C4-2B (cell line): ENCODE data around the gene TEX12.
"Not testable (repeated sequence)": the region's sequence is repeated elsewhere in the genome, so short reads cannot be mapped to it uniquely, and the experiment has no call there.

Experiments used
- H3K27ac ChIP-seq: fragments of 450-650 bp; 2 replicates; pipeline ENCODE4 v1.5.1; 2017
- CTCF ChIP-seq: fragments of 450-650 bp; conservative IDR thresholded peaks from 2 replicates; pipeline ENCODE4 v1.5.1; 2017; ENCODE audit warnings: mild to moderate bottlenecking
- ZFX ChIP-seq: fragments of 450-650 bp; IDR thresholded peaks from 2 replicates; pipeline ENCODE4 v1.6.1; 2017

Gene TEX12

GRCh38 chr11:112178428-112178827, 11.3 kb downstream of the TEX12 start:
- no peak overlapping the region for H3K27ac ChIP-seq
- no peak for TF ChIP-seq CTCF
- no peak for TF ChIP-seq ZFX

GRCh38 chr11:112178936-112179335, 11.8 kb downstream of the TEX12 start:
- no peak overlapping the region for H3K27ac ChIP-seq
- TF ChIP-seq CTCF (no peak), ZFX (no peak)

GRCh38 chr11:112179601-112180000, 12.4 kb downstream of the TEX12 start:
- TF ChIP-seq CTCF (no peak), ZFX (no peak)
- no peak overlapping the region for H3K27ac ChIP-seq

GRCh38 chr11:112182867-112183266, 15.7 kb downstream of the TEX12 start:
- H3K27ac ChIP-seq: no peak overlapping the region
- TF ChIP-seq CTCF: no peak
- TF ChIP-seq ZFX: no peak

- H3K27ac ChIP-seq: no peak overlapping the region
- TF ChIP-seq ZFX (no peak), CTCF (no peak)
These were observed 18.7 kb downstream of the TEX12 start for GRCh38 chr11:112185883-112186282.

GRCh38 chr11:112186304-112186703, 19.1 kb downstream of the TEX12 start:
- TF ChIP-seq ZFX (no peak), CTCF (no peak)
- no peak overlapping the region for H3K27ac ChIP-seq

- H3K27ac ChIP-seq: not testable (repeated sequence)
These were observed 27.9 kb downstream of the TEX12 start for GRCh38 chr11:112195113-112195512.

- TF ChIP-seq ZFX: no peak
- no peak for TF ChIP-seq CTCF
- no peak overlapping the region for H3K27ac ChIP-seq
These were observed 28.8 kb downstream of the TEX12 start for GRCh38 chr11:112195951-112196351.
